Activated B cell treated with CpG ODN at 0.5 μM for 24 hours (primary cell): Measurements from ENCODE around the gene LCP2. TPM values are rescaled to one million over a fixed set of nuclear protein-coding genes. Genes with fewer than 3 reads are reported as not detected.

Experiments
- ATAC-seq: fragments of 200-7000 bp; cut with Tn5 transposase; one replicate; pipeline ENCODE4 v1.10.0; 2021; ENCODE audit warnings: low read depth, mild to moderate bottlenecking, moderate library complexity
- CTCF ChIA-PET: fragments of 350-600 bp; sonication (Branson Sonifier 250); formaldehyde crosslinking; loops from one replicate; lab custom pipeline; 2021; ENCODE audit warnings: antibody characterized with exemption; lab: Charles Lee
- POLR2A ChIA-PET: fragments of 350-600 bp; sonication (Branson Sonifier 250); formaldehyde crosslinking; loops from one replicate; lab custom pipeline; 2021; ENCODE audit warnings: antibody characterized with exemption; lab: Charles Lee
- DNase-seq: peaks from one replicate; pipeline ENCODE4 v3.0.0; 2022
- H3K27ac Mint-ChIP-seq: one replicate; pipeline ENCODE4 v1.8.0; 2020; ENCODE audit warnings: mixed read lengths
- H3K27me3 Mint-ChIP-seq: one replicate; pipeline ENCODE4 v1.8.0; 2021; ENCODE audit warnings: mixed read lengths
- H3K36me3 Mint-ChIP-seq: one replicate; pipeline ENCODE4 v1.8.0; 2021; ENCODE audit warnings: low read depth, mixed read lengths
- H3K4me1 Mint-ChIP-seq: one replicate; pipeline ENCODE4 v1.8.0; 2021; ENCODE audit warnings: mixed read lengths
- H3K4me3 Mint-ChIP-seq: one replicate; pipeline ENCODE4 v1.8.0; 2020; ENCODE audit warnings: mild to moderate bottlenecking, mixed read lengths
- H3K9me3 Mint-ChIP-seq: one replicate; pipeline ENCODE4 v1.8.0; 2020; ENCODE audit warnings: mixed read lengths
- intact Hi-C: fragments of 100-400 bp; cut with micrococcal nuclease; formaldehyde crosslinking; loops from one replicate; pipeline ENCODE4 v1.15.1; 2024
- total RNA-seq: library from RNA; stranded (reverse); gene quantifications from 2 replicates; pipeline ENCODE4 v1.2.3, GENCODE V29; 2022
- TF ChIP-seq, protein P1 (sequence below): fragments of 200-600 bp; IDR thresholded peaks from one replicate; pipeline ENCODE4 v1.8.0; 2022; ENCODE audit warnings: antibody characterized with exemption, mild to moderate bottlenecking

The LCP2 gene
- total RNA-seq, 1 donor from 2014 or later: 8.5 TPM

DNA sequence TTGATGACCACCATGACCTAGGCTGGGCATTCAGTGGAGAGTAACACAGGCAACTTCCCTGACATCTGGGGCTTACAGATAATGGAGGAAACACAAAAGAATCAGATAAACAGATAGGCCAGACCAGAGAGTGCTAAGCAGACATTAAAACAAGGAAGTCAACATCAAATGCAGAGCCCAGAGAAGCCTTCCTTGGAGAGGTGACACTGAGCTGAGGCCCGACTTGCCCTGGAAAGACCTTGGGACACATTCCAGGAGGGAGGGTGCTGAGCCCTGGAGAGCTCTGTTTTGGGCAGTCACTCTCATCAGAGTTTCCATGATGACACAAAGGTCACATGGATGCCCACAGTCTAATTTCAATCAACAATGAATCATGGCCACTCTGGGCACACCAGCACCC lies 96.7 kb downstream of the LCP2 start:
- ChIA-PET POLR2A (no interaction called here), CTCF (no interaction called here)
- Mint-ChIP-seq H3K27me3 (peaks cover 15% of the 10 kb centered on the region), H3K4me1 (no peaks in the 10 kb centered on the region), H3K9me3 (no peaks in the 10 kb centered on the region), H3K4me3 (no peak overlapping the region), H3K27ac (no peak overlapping the region), H3K36me3 (no peaks in the 10 kb centered on the region)
- intact Hi-C loops: no loop called here
- DNase-seq: no peak
- TF ChIP-seq, protein P1, sequence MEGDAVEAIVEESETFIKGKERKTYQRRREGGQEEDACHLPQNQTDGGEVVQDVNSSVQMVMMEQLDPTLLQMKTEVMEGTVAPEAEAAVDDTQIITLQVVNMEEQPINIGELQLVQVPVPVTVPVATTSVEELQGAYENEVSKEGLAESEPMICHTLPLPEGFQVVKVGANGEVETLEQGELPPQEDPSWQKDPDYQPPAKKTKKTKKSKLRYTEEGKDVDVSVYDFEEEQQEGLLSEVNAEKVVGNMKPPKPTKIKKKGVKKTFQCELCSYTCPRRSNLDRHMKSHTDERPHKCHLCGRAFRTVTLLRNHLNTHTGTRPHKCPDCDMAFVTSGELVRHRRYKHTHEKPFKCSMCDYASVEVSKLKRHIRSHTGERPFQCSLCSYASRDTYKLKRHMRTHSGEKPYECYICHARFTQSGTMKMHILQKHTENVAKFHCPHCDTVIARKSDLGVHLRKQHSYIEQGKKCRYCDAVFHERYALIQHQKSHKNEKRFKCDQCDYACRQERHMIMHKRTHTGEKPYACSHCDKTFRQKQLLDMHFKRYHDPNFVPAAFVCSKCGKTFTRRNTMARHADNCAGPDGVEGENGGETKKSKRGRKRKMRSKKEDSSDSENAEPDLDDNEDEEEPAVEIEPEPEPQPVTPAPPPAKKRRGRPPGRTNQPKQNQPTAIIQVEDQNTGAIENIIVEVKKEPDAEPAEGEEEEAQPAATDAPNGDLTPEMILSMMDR: no peak
- ATAC-seq: no peak

Other genes starting within 250 kb of the LCP2 start
- not detected in 2 replicates for gene FOXI1, start 191.9 kb downstream of the LCP2 start, total RNA-seq
- not detected in 2 replicates for gene C5orf58, start 64.8 kb downstream of the LCP2 start, total RNA-seq
- not detected in 2 replicates for gene KCNMB1, start 91.6 kb upstream of the LCP2 start, total RNA-seq
- gene KCNIP1, start 206.2 kb upstream of the LCP2 start, total RNA-seq: not detected in 2 replicates